Esophagus squamous epithelium (tissue), 5 donors: ENCODE measurements around the gene IFNK. TPM values are rescaled to one million over a fixed set of nuclear protein-coding genes. Genes with fewer than 3 reads are reported as not detected.

Experiments used
- DNase-seq: peaks from one replicate; lab custom pipeline; 2025; lab: John Stamatoyannopoulos, UW
- H3K27ac ChIP-seq, 4 donors: fragments of 200-600 bp; sonication (generic); one replicate each; pipeline ENCODE4 v1.5.1; 2016 to 2019; ENCODE audit warnings: mild to moderate bottlenecking in 1 of 4
- H3K27me3 ChIP-seq, 4 donors: fragments of 200-600 bp; sonication (generic); 1 replicate in 3 of 4; 2 replicates in 1 of 4; pipeline versions ENCODE4 v1.5.1 to v1.6.0; 2017 to 2021; ENCODE audit warnings: antibody characterized with exemption in 1 of 4
- H3K36me3 ChIP-seq, 3 donors: fragments of 200-600 bp; sonication (generic); one replicate each; pipeline ENCODE4 v1.5.1; 2016 to 2019
- H3K4me1 ChIP-seq, 3 donors: fragments of 200-600 bp; sonication (generic); one replicate each; pipeline ENCODE4 v1.5.1; 2017 to 2019
- H3K4me3 ChIP-seq, 4 donors: fragments of 200-600 bp; sonication (generic); 1 replicate in 3 of 4; 2 replicates in 1 of 4; pipeline ENCODE4 v1.5.1; 2016 to 2019; ENCODE audit warnings: mild to moderate bottlenecking in 2 of 4, moderate library complexity in 1 of 4
- H3K9me3 ChIP-seq, 3 donors: fragments of 200-600 bp; sonication (generic); one replicate each; pipeline ENCODE4 v1.5.1; 2016 to 2019
- POLR2A ChIP-seq, 4 donors: fragments of 450-650 bp; IDR thresholded peaks; one replicate each; pipeline ENCODE4 v1.6.1; 2017; ENCODE audit warnings: antibody characterized with exemption in 4 of 4, mild to moderate bottlenecking in 4 of 4, moderate library complexity in 3 of 4
- WGBS, 2 donors: methylation state at CpG; one replicate each; pipeline ENCODE4 v1.1.5; 2018; 5-methylcytosine and 5-hydroxymethylcytosine counted together
- intact Hi-C: fragments of 100-400 bp; cut with DNase I; formaldehyde crosslinking; loops from one replicate; pipeline ENCODE4 v1.15.0; 2022
- total RNA-seq, 4 donors: library from RNA; depleted of rRNA; stranded (reverse); fragments of >200 nt; gene quantifications; one replicate each; pipeline ENCODE4 v1.1.0, GENCODE V29; 2016
- TF ChIP-seq, protein P1 (sequence below), 6 experiments: fragments of 450-650 bp in 4 of 6; fragments of 200-600 bp in 2 of 6; sonication (generic) in 2 of 6; IDR thresholded peaks; one replicate each; pipeline ENCODE4 v1.5.1; 2016 to 2019; ENCODE audit warnings: antibody characterized with exemption in 6 of 6, mild to moderate bottlenecking in 4 of 6, moderate library complexity in 4 of 6
- donor health status: DM: yes; HTN: yes; CAD: no.

Gene IFNK
- total RNA-seq, 4 donors from 2014 or later = not detected

DNA sequence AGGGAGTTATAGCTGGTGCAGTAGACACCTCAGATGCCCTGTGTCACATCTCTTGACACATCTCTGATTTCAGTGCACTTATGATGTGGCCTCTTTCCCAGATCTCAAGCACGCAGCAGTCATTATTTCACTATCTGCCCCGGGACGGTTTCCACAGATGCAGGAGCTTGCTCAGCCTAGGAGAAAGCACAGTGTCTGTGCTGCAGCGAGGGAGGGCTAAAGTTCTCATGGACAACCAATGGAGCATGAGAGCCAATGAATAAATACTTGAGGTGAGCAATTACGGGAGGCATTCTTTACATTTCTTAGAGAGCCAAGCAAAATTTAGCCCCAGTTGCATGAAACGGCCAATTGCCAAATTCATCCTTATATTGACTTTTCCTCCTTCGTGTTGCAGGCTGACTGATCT is 12.9 kb downstream of the IFNK start:
- Histone ChIP-seq H3K4me3 (no peak overlapping the region), H3K4me1 (peaks cover 12 to 56% (median 29%) of the 10 kb centered on the region in 3 donors), H3K36me3 (no peaks in the 10 kb centered on the region), H3K27me3 (no peaks in the 10 kb centered on the region), H3K9me3 (no peaks in the 10 kb centered on the region), H3K27ac (no peak overlapping the region)
- 36 to 71% methylated on average over 7 of the region's 7 CpGs for WGBS, 2 donors
- DNase-seq = no peak
- TF ChIP-seq, protein P1, sequence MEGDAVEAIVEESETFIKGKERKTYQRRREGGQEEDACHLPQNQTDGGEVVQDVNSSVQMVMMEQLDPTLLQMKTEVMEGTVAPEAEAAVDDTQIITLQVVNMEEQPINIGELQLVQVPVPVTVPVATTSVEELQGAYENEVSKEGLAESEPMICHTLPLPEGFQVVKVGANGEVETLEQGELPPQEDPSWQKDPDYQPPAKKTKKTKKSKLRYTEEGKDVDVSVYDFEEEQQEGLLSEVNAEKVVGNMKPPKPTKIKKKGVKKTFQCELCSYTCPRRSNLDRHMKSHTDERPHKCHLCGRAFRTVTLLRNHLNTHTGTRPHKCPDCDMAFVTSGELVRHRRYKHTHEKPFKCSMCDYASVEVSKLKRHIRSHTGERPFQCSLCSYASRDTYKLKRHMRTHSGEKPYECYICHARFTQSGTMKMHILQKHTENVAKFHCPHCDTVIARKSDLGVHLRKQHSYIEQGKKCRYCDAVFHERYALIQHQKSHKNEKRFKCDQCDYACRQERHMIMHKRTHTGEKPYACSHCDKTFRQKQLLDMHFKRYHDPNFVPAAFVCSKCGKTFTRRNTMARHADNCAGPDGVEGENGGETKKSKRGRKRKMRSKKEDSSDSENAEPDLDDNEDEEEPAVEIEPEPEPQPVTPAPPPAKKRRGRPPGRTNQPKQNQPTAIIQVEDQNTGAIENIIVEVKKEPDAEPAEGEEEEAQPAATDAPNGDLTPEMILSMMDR (IDR thresholded peaks at IDR 0.05) = no peak
- no peak for TF ChIP-seq POLR2A (IDR thresholded peaks at IDR 0.05)
- intact Hi-C loops = loop anchor here (5.0 kb wide), 1 partner anchor 205 kb away; no protein-coding TSS in a partner anchor

DNA sequence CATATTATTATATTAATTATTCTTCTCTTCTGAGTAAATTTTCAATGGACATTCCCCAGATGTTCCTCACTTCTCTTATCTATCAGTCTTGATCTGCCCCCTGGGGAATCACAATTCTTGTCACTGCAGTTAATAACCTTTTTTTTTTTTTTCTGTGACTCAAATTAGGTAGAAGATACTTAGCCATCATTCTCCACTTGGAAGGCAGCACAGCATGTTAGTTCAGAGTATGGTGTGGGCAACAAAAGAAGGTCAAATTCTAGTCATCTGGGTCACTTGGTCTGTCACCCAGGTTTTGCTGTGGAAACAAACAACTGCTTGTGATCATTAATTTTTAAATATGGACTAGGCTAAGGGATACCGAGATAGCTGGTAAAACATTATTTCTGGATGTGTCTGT is 13.7 kb downstream of the IFNK start:
- Histone ChIP-seq H3K27me3 (no peaks in the 10 kb centered on the region), H3K27ac (peak overlapping the region in 2 of 4 donors; percentile 6 to 88), H3K36me3 (no peaks in the 10 kb centered on the region), H3K9me3 (no peaks in the 10 kb centered on the region), H3K4me3 (no peak overlapping the region), H3K4me1 (peaks cover 12 to 62% (median 29%) of the 10 kb centered on the region in 3 donors)
- intact Hi-C loops = loop anchor here (5.0 kb wide), 1 partner anchor 205 kb away; no protein-coding TSS in a partner anchor
- no peak for TF ChIP-seq POLR2A (IDR thresholded peaks at IDR 0.05)
- TF ChIP-seq, protein P1 (IDR thresholded peaks at IDR 0.05) = no peak
- WGBS, 2 donors = 90 to 100% methylated on average over 1 of the region's 1 CpG
- DNase-seq = no peak

DNA sequence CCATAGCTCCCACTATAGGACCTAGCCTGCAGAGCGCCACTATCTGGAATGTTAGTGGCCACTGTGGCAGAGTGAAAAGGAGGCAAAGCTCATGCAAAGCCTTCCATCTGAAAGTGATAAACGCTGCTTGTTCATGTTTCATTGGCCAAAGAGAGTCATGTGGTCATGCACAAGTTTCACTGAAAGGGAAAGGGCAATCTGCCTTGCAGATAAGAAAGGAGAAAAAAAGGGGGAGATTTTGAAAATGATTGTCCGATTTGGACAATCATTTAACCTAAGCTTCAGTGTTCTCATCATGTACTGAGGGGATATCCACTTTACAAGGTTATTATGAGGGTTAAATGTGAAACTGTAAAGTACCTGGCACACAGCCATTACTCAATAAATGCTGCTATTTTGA is 14.6 kb downstream of the IFNK start:
- intact Hi-C loops = loop anchor here (5.0 kb wide), 1 partner anchor 206 kb away; no protein-coding TSS in a partner anchor

DNA sequence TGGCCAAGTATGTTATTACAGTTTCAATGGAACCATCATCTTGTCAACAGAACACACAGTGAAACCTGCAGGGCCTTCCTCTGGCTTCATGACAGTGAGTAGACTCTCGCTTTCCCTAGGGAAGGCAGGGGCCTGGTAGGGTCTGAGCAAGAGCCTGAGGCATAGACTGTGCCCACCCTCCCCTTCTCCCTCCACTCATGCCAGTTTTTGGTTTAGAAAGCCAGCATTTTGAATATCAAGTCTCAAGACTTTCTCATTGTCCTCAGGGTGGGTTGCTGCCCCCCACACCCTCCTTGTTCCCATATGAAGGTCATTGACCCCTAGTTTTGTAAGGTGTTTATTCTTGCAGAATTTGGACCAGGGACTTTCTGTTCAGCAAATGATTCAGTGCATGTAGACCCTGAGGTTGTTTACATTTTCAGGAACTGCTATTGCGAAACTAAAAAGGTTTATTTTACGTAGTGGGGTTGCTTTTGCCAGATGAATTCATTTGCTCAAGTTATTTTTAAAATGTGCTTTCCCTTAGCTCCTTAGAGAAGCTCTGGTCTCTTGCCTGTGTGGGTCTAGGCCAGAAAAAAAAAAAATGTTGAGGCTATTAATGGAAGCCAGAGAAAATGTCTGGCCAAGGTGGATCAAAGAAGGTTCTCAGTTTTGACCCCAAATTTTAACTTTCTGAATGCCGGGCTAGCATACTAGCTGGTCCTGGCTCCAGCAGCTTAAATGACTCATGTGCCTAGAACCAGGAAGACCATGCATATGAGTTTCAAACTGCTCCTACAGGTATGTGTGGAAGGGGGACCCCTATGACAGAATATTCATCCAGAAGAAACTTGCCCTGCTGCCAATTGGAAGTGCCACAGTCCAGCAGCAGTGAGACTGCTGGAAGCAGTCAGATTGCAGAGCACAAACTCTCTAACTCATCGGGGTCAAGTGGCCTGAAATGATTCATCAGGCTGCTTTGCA is 15.7 kb downstream of the IFNK start:
- Histone ChIP-seq H3K36me3 (peaks cover 0 to 6% (median 0%) of the 10 kb centered on the region in 3 donors), H3K4me1 (peaks cover 12 to 45% (median 24%) of the 10 kb centered on the region in 3 donors), H3K27ac (peak overlapping the region; percentile 54 to 90 (median 82)), H3K27me3 (no peaks in the 10 kb centered on the region), H3K9me3 (no peaks in the 10 kb centered on the region), H3K4me3 (no peak overlapping the region)
- no peak for DNase-seq
- WGBS, 2 donors = 29 to 57% methylated on average over 4 to 5 of the region's 5 CpGs
- TF ChIP-seq, protein P1 (IDR thresholded peaks at IDR 0.05) = no peak
- TF ChIP-seq POLR2A (IDR thresholded peaks at IDR 0.05) = no peak
- intact Hi-C loops = loop anchor here (5.0 kb wide), 1 partner anchor 207 kb away; no protein-coding TSS in a partner anchor

More for the DNA sequence above, 14.6 kb downstream of the IFNK start:
- WGBS, 2 donors = 86 to 95% methylated on average over 3 of the region's 3 CpGs
- H3K27ac ChIP-seq = peak overlapping the region in 3 of 4 donors; percentile 7 to 88 (median 77)
- peaks cover 12 to 54% (median 29%) of the 10 kb centered on the region in 3 donors for H3K4me1 ChIP-seq
- TF ChIP-seq, protein P1 (IDR thresholded peaks at IDR 0.05) = no peak
- TF ChIP-seq POLR2A (IDR thresholded peaks at IDR 0.05) = no peak
- H3K27me3 ChIP-seq = no peaks in the 10 kb centered on the region
- DNase-seq = no peak
- no peaks in the 10 kb centered on the region for H3K9me3 ChIP-seq
- no peak overlapping the region for H3K4me3 ChIP-seq
- H3K36me3 ChIP-seq = peaks cover 0 to under 1% (median 0%) of the 10 kb centered on the region in 3 donors

DNA sequence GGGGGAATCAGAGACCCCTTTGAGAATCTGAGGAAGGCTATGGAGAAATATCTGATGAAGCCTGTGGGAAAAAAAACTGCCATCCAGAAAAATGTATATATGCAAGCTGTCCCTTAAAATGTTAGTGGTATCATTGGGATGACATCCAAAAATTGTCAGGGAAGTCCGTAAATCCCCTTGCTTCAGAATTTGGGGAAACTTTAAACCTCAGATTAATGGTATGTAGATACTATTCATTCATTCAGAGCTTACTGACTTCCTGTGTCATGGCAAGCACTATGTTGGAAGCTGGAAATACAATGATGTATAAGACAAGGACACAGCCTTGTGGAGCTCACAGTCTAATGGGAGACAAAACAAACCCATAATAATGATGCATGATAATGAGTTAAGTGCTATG is 16.4 kb downstream of the IFNK start:
- Histone ChIP-seq H3K4me3 (no peak overlapping the region), H3K27me3 (no peaks in the 10 kb centered on the region), H3K4me1 (peaks cover 12 to 49% (median 24%) of the 10 kb centered on the region in 3 donors), H3K9me3 (no peaks in the 10 kb centered on the region), H3K36me3 (peaks cover 0 to 6% (median 0%) of the 10 kb centered on the region in 3 donors), H3K27ac (peak overlapping the region; percentile 46 to 90 (median 82))
- no peak for DNase-seq
- TF ChIP-seq POLR2A (IDR thresholded peaks at IDR 0.05) = no peak
- TF ChIP-seq, protein P1 (IDR thresholded peaks at IDR 0.05) = no peak
- 47 to 53% methylated on average over 1 of the region's 1 CpG for WGBS, 2 donors
- intact Hi-C loops = no loop called here
